HepG2 (cell line): ENCODE data around the gene CR2. TPM values are rescaled to one million over a fixed set of nuclear protein-coding genes. Genes with fewer than 3 reads are reported as not detected.

ENCODE experiments used
- ATAC-seq: fragments of 200-7000 bp; cut with Tn5 transposase; 3 replicates; pipeline ENCODE4 v1.9.1; 2020; ENCODE audit warnings: mild to moderate bottlenecking, moderate library complexity
- BruUV-seq: library from RNA; stranded (reverse); fragments of 400-500 nt; replicated peaks from 2 replicates; lab custom pipeline; 2021; lab: Mats Ljungman, UMichigan
- CTCF ChIA-PET: fragments of 300-600 bp; formaldehyde crosslinking; extraction: SDS; loops from one replicate; lab custom pipeline; 2021; ENCODE audit warnings: low total read pairs, inconsistent platforms, low intra/inter-chr PET ratio; lab: Yijun Ruan, JAX
- POLR2A ChIA-PET: fragments of 350-600 bp; sonication (Branson Sonifier 250); formaldehyde crosslinking; loops from one replicate; lab custom pipeline; 2020; ENCODE audit warnings: antibody characterized with exemption, inconsistent platforms; lab: Yijun Ruan, JAX
- DNase-seq: peaks from one replicate; pipeline ENCODE4 v3.0.0-alpha.2; 2015; ENCODE audit warnings: low spot score
- FAIRE-seq: peaks from 3 replicates; lab custom pipeline; 2011; peaks lifted over from hg19 to GRCh38; lab: Jason Lieb, UNC
- H2AFZ ChIP-seq: one replicate; pipeline ENCODE4 v1.6.1; 2011; ENCODE audit warnings: low read length, inconsistent platforms
- H3K27ac ChIP-seq: fragments of 300-600 bp; 3 replicates; pipeline ENCODE4 v1.8.0; 2011; ENCODE audit warnings: mixed run types, mild to moderate bottlenecking, mixed read lengths, low read length, inconsistent platforms; ENCODE audit not compliant: insufficient read depth; ENCODE audit errors: extremely low read length
- H3K27me3 ChIP-seq, 2 experiments: fragments of 200-600 bp in 1 of 2; 2 replicates in 1 of 2; 3 replicates in 1 of 2; pipeline versions ENCODE4 v1.6.0 to v1.8.0; 2011; ENCODE audit warnings: low read length in 2 of 2, mild to moderate bottlenecking in 2 of 2, moderate library complexity in 2 of 2, inconsistent platforms in 1 of 2; ENCODE audit not compliant: insufficient read depth in 2 of 2, control insufficient read depth in 1 of 2
- H3K36me3 ChIP-seq, 2 experiments: fragments of 200-600 bp in 1 of 2; replicated peaks in 1 of 2; 2 replicates in 1 of 2; 3 replicates in 1 of 2; pipeline versions ENCODE4 v1.5.1 to v1.8.0; 2011; ENCODE audit warnings: low read length in 2 of 2, inconsistent platforms in 1 of 2; ENCODE audit not compliant: insufficient read depth in 2 of 2, control insufficient read depth in 1 of 2
- H3K4me1 ChIP-seq: 2 replicates; pipeline ENCODE4 v1.5.1; 2012; ENCODE audit warnings: low read length, inconsistent platforms; ENCODE audit not compliant: insufficient read depth
- H3K4me2 ChIP-seq: 2 replicates; pipeline ENCODE4 v1.6.0; 2011; ENCODE audit warnings: low read depth, low read length, inconsistent platforms
- H3K4me3 ChIP-seq, 3 experiments: fragments of 200-600 bp in 1 of 3; sonication (generic), shearing (Covaris generic) in 1 of 3; replicated peaks in 1 of 3; 2 replicates each; pipeline ENCODE4 v1.5.1; 2011 to 2016; ENCODE audit warnings: low read length in 3 of 3, inconsistent platforms in 2 of 3, low read depth in 2 of 3, mild to moderate bottlenecking in 2 of 3, control low read depth in 1 of 3, mixed read lengths in 1 of 3; ENCODE audit not compliant: insufficient read depth in 1 of 3
- H3K79me2 ChIP-seq: one replicate; pipeline ENCODE4 v1.6.1; 2011; ENCODE audit warnings: low read length, inconsistent platforms; ENCODE audit not compliant: insufficient read depth
- H3K9ac ChIP-seq: 2 replicates; pipeline ENCODE4 v1.6.0; 2011; ENCODE audit warnings: mild to moderate bottlenecking, low read depth, low read length, inconsistent platforms; ENCODE audit not compliant: insufficient read depth
- H3K9me3 ChIP-seq: 2 replicates; pipeline ENCODE4 v1.5.1; 2012; ENCODE audit warnings: mild to moderate bottlenecking, low read length
- H4K20me1 ChIP-seq: 2 replicates; pipeline ENCODE4 v1.6.0; 2011; ENCODE audit warnings: inconsistent platforms, mild to moderate bottlenecking, low read length, moderate library complexity; ENCODE audit not compliant: insufficient read depth
- FOXP1 ChIP-seq, 2 experiments: fragments of 450-650 bp in 1 of 2; IDR thresholded peaks; 2 replicates each; pipeline ENCODE4 v1.6.1; 2017 to 2018; ENCODE audit warnings: antibody characterized with exemption in 1 of 2
- MAFG ChIP-seq: sonication (generic); formaldehyde crosslinking; IDR thresholded peaks from 2 replicates; pipeline ENCODE4 v1.5.1; 2020; ENCODE audit warnings: mild to moderate bottlenecking, missing genetic modification reagents
- MTA3 ChIP-seq: sonication (generic); formaldehyde crosslinking; IDR thresholded peaks from 2 replicates; pipeline ENCODE4 v1.4.0; 2020; ENCODE audit warnings: missing genetic modification reagents
- RFX3 ChIP-seq: IDR thresholded peaks from 2 replicates; pipeline ENCODE4 v1.6.1; 2016; ENCODE audit warnings: missing biosample characterization, missing genetic modification reagents
- ZFP37 ChIP-seq: sonication (generic); formaldehyde crosslinking; IDR thresholded peaks from 2 replicates; pipeline ENCODE4 v1.4.0; 2020; ENCODE audit warnings: missing genetic modification reagents, borderline replicate concordance
- ZFP41 ChIP-seq: sonication (generic); formaldehyde crosslinking; IDR thresholded peaks from 2 replicates; pipeline ENCODE4 v1.4.0; 2020; ENCODE audit warnings: mild to moderate bottlenecking, missing genetic modification reagents, borderline replicate concordance
- ZMAT3 ChIP-seq: sonication (generic); formaldehyde crosslinking; conservative IDR thresholded peaks from 2 replicates; pipeline ENCODE4 v1.7.0; 2021; ENCODE audit warnings: missing genetic modification reagents
- ZNF550 ChIP-seq: sonication (generic); formaldehyde crosslinking; IDR thresholded peaks from 2 replicates; pipeline ENCODE4 v1.4.0; 2020; ENCODE audit warnings: mild to moderate bottlenecking, missing genetic modification reagents, borderline replicate concordance
- ZNF747 ChIP-seq: sonication (generic); formaldehyde crosslinking; IDR thresholded peaks from 2 replicates; pipeline ENCODE4 v1.8.1; 2023; ENCODE audit warnings: missing genetic modification reagents, mild to moderate bottlenecking, borderline replicate concordance
- ZNF790 ChIP-seq: sonication (generic); formaldehyde crosslinking; IDR thresholded peaks from 2 replicates; pipeline ENCODE4 v1.8.0; 2022; ENCODE audit warnings: missing genetic modification reagents, mild to moderate bottlenecking, borderline replicate concordance
- WGBS: methylation state at CpG from one replicate; pipeline ENCODE4 v1.1.6; 2017; ENCODE audit warnings: low lambda C conversion rate; 5-methylcytosine and 5-hydroxymethylcytosine counted together
- in situ Hi-C: cut with HindIII; loops from 2 replicates; pipeline ENCODE4 v1.10.0; 2017; ENCODE audit warnings: low pct_unique_long_range_greater_than_20kb; ENCODE audit not compliant: extremely low pct_ligation_motif_present
- intact Hi-C: fragments of 100-400 bp; cut with micrococcal nuclease; formaldehyde crosslinking; loops from one replicate; pipeline ENCODE4 v1.10.0; 2022; ENCODE audit not compliant: unreplicated experiment
- polyA plus RNA-seq, 8 experiments: library from polyadenylated mRNA; depleted of rRNA in 3 of 8; stranded (reverse) in 7 of 8; unstranded in 1 of 8; fragments of >200 nt; fragmentation: Illumina TruSeq in 4 of 8; extraction: Trizol in 4 of 8; gene quantifications; 2 replicates each; pipeline versions ENCODE4 v1.2.1 to v1.2.3, GENCODE V29; 2011 to 2016; ENCODE audit warnings: low read depth in 4 of 8, missing spikeins in 1 of 8, mixed read lengths in 1 of 8; ENCODE audit not compliant: insufficient read depth in 1 of 8
- total RNA-seq, 5 experiments: library from RNA; depleted of rRNA; stranded (reverse); fragments of >200 nt; fragmentation: Illumina TruSeq; extraction: Trizol; gene quantifications; 2 replicates each; pipeline ENCODE4 v1.2.3, GENCODE V29; 2016; ENCODE audit warnings: low read depth in 1 of 5
- TF ChIP-seq, protein P1 (sequence below): IDR thresholded peaks from 2 replicates; pipeline ENCODE4 v1.6.1; 2018; ENCODE audit warnings: missing genetic modification reagents, mild to moderate bottlenecking, missing compliant biosample characterization
- TF ChIP-seq, protein P2 (sequence below): sonication (generic); formaldehyde crosslinking; IDR thresholded peaks from 2 replicates; pipeline ENCODE4 v1.4.0; 2020; ENCODE audit warnings: missing genetic modification reagents
- TF ChIP-seq, protein P3 (sequence below): conservative IDR thresholded peaks from 2 replicates; pipeline ENCODE4 v1.6.1; 2018; ENCODE audit warnings: missing genetic modification reagents
- TF ChIP-seq, protein P4 (sequence below): sonication (generic); formaldehyde crosslinking; IDR thresholded peaks from 2 replicates; pipeline ENCODE4 v1.8.0; 2022; ENCODE audit warnings: low read depth, missing genetic modification reagents

The CR2 gene
- total and polyA plus RNA-seq, 2 of the 13 experiments (the other 11 are each of a cell fraction or from before 2014, with no cell fraction given), result not detected

DNA sequence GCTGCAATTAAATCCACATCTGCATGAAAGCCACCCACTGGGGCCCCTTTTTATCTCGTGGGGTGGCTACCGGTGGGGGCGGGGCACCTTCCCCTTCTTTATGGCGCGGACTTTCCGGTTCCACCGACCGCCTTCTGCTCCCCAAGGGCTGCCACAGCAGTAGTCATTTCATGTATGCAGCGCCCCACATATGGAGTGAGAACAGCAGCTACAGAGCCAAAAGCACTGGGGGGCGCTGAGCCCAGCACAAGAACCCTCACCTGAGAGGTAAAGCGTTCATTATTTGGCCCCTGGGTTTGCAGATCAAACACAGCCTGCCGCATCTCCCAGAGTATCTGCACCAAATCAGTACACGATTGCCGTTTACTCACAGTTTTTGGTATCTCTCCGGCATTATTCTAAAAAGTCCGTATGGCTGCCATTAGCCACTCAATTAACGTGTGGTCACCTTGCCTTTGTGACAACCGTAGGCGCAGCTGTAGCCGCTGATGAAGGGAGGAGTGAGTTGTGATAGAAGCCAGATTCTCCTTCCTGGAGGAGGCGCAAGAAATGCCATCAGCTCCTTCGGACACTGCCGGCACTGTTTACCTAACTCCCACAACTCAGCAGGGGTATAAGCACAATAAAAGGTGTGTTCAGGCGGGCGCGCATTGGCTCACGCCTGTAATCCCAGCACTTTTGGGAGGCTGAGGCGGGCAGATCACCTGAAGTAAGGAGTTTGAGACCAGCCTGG, 30.4 kb upstream of the CR2 start (continued):
- TF ChIP-seq ZNF550 (CRISPR knock-in tag), result no peak
- TF ChIP-seq, protein P1, sequence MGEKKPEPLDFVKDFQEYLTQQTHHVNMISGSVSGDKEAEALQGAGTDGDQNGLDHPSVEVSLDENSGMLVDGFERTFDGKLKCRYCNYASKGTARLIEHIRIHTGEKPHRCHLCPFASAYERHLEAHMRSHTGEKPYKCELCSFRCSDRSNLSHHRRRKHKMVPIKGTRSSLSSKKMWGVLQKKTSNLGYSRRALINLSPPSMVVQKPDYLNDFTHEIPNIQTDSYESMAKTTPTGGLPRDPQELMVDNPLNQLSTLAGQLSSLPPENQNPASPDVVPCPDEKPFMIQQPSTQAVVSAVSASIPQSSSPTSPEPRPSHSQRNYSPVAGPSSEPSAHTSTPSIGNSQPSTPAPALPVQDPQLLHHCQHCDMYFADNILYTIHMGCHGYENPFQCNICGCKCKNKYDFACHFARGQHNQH (CRISPR knock-in tag), result no peak
- TF ChIP-seq, protein P2, sequence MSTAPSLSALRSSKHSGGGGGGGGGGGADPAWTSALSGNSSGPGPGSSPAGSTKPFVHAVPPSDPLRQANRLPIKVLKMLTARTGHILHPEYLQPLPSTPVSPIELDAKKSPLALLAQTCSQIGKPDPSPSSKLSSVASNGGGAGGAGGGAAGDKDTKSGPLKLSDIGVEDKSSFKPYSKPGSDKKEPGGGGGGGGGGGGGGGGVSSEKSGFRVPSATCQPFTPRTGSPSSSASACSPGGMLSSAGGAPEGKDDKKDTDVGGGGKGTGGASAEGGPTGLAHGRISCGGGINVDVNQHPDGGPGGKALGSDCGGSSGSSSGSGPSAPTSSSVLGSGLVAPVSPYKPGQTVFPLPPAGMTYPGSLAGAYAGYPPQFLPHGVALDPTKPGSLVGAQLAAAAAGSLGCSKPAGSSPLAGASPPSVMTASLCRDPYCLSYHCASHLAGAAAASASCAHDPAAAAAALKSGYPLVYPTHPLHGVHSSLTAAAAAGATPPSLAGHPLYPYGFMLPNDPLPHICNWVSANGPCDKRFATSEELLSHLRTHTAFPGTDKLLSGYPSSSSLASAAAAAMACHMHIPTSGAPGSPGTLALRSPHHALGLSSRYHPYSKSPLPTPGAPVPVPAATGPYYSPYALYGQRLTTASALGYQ (CRISPR knock-in tag), result no peak
- TF ChIP-seq, protein P3, sequence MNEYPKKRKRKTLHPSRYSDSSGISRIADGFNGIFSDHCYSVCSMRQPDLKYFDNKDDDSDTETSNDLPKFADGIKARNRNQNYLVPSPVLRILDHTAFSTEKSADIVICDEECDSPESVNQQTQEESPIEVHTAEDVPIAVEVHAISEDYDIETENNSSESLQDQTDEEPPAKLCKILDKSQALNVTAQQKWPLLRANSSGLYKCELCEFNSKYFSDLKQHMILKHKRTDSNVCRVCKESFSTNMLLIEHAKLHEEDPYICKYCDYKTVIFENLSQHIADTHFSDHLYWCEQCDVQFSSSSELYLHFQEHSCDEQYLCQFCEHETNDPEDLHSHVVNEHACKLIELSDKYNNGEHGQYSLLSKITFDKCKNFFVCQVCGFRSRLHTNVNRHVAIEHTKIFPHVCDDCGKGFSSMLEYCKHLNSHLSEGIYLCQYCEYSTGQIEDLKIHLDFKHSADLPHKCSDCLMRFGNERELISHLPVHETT (CRISPR knock-in tag), result no peak

DNA sequence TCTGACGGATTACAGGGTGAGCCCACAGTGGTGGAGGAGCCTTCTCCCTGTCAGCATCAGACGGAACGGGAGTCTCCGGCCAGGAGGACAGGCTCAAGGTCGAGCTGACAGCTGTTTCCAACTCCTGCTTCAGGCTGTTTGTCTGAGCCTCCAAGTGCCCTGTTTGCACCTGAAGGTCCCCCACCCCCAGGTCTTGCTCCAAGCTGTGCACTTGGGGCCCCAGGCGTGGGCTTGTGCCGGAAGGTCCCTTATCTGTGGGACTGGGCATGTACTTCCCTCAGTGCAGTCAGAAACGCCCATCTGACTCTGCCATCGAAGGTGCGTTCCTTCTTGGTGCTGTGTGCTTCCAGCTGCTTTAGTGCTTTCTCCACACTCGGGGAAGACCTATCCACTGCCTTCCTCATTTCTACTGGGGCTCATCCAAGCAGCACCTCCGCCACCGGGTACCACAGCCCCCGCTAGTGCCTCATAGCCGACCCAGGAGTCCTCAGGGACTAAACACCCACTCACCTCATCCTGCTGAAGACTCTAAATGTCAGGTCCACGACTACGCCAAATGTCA, 29.5 kb upstream of the CR2 start:
- no peak for ATAC-seq
- Histone ChIP-seq H3K36me3 (no peaks in the 10 kb centered on the region), H4K20me1 (no peaks in the 10 kb centered on the region), H3K4me1 (no peaks in the 10 kb centered on the region), H3K9me3 (no peaks in the 10 kb centered on the region), H3K27me3 (peaks cover 0 to 3% of the 10 kb centered on the region in 2 experiments; a peak in 1 of 5 replicates), H2AFZ (no peak overlapping the region), H3K27ac (no peak overlapping the region), H3K79me2 (no peaks in the 10 kb centered on the region), H3K9ac (no peak overlapping the region), H3K4me2 (no peak overlapping the region), H3K4me3 (no peak overlapping the region)
- BruUV-seq, result no TSS peak
- no peak for DNase-seq
- 48% methylated on average over 9 of the region's 17 CpGs for WGBS
- in situ Hi-C loops, result no loop called here
- ChIA-PET POLR2A (no interaction called here), CTCF (no interaction called here)
- FAIRE-seq, result no peak
- intact Hi-C loops, result no loop called here
- no peak for TF ChIP-seq FOXP1 (IDR thresholded peaks at IDR 0.05)
- no peak for TF ChIP-seq FOXP1 (CRISPR knock-in tag; IDR thresholded peaks at IDR 0.05)
- no peak for TF ChIP-seq ZNF747 (CRISPR knock-in tag)
- no peak for TF ChIP-seq ZFP41 (CRISPR knock-in tag)
- no peak for TF ChIP-seq ZMAT3
- TF ChIP-seq ZNF790 (CRISPR knock-in tag), result no peak
- TF ChIP-seq ZFP37 (CRISPR knock-in tag), result no peak
- TF ChIP-seq, protein P4, sequence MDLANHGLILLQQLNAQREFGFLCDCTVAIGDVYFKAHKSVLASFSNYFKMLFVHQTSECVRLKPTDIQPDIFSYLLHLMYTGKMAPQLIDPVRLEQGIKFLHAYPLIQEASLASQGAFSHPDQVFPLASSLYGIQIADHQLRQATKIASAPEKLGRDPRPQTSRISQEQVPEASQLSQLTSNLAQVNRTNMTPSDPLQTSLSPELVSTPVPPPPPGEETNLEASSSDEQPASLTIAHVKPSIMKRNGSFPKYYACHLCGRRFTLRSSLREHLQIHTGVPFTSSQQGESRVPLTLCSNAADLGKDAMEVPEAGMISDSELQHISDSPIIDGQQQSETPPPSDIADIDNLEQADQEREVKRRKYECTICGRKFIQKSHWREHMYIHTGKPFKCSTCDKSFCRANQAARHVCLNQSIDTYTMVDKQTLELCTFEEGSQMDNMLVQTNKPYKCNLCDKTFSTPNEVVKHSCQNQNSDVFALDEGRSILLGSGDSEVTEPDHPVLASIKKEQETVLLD (CRISPR knock-in tag), result no peak
- TF ChIP-seq MAFG (CRISPR knock-in tag), result no peak
- TF ChIP-seq RFX3 (CRISPR knock-in tag), result no peak
- TF ChIP-seq MTA3, result no peak
